ENCODE measurements around the gene ZNF473. TPM values are rescaled to one million over a fixed set of nuclear protein-coding genes. Genes with fewer than 3 reads are reported as not detected.
"Not testable (repeated sequence)": the region's sequence is repeated elsewhere in the genome, so short reads cannot be mapped to it uniquely, and the experiment has no call there.

The ZNF473 gene
- total RNA-seq, 2 experiments from 2014 or later, result 7.9 to 8.4 TPM

DNA sequence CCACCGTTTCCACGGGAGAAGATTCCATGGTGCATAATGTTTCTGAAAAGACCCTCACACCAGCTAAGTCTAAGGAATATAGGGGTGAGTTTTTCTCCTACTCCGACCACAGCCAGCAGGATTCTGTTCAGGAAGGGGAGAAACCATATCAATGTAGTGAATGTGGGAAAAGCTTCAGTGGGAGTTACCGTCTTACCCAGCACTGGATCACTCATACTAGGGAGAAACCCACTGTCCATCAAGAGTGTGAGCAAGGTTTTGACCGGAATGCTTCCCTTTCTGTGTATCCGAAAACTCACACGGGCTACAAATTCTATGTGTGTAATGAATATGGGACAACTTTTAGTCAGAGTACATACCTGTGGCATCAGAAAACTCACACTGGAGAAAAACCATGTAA lies 19.1 kb downstream of the ZNF473 start:
- no peaks in the 10 kb centered on the region for H3K4me1 Mint-ChIP-seq
- ATAC-seq, result no peak
- DNase-seq, result no peak

DNA sequence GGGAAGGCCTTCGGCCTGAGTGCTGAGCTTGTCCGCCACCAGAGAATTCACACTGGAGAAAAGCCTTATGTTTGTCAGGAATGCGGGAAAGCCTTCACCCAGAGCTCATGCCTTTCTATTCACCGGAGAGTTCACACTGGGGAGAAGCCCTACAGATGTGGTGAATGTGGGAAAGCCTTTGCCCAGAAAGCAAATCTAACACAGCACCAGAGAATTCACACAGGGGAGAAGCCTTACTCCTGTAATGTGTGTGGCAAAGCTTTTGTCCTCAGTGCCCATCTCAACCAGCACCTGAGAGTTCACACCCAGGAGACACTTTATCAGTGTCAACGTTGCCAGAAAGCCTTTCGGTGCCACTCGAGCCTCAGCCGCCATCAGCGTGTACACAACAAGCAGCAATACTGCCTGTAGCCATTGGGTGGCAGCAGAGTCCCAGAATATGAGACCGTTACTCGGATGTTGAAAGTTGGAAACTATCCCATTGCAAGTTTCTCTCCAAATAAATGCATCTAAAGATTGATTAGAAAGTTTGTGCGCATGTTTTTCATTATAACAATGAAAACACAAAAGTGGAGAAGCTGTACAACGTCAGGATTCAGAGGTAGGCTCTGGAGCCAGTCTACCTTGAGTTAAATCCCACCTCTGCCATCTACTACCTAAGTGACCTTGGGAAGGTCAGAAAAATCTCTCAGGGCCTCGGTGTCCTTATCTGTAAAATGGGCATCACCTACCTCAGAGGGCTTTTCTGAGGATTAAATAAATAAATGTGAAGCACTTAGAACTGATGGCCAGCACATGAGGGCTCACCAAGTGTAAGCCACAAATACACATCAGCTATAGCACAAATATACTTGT lies 21.1 kb downstream of the ZNF473 start:
- ATAC-seq (no peak), DNase-seq (peak; percentile 44)
- peaks cover 33% of the 10 kb centered on the region for H3K9me3 Mint-ChIP-seq (ENCODE audit: low read depth)
- H3K27ac Mint-ChIP-seq, result no peak overlapping the region
- CTCF ChIA-PET, result interaction anchor here (0.8 to 1.5 kb wide), 4 partner anchors 9 to 19 kb away, joined by 3 to 5 read pairs (median 4); no protein-coding TSS in a partner anchor
- peaks cover 3% of the 10 kb centered on the region for H3K27me3 Mint-ChIP-seq
- peaks cover 64% of the 10 kb centered on the region for H3K36me3 Mint-ChIP-seq
- no peak overlapping the region for H3K4me3 Mint-ChIP-seq
- H3K4me1 Mint-ChIP-seq, result peaks cover 11% of the 10 kb centered on the region

More for the DNA sequence above, 19.1 kb downstream of the ZNF473 start:
- Mint-ChIP-seq H3K9me3 (ENCODE audit: low read depth) (peaks cover 34% of the 10 kb centered on the region), H3K27me3 (no peaks in the 10 kb centered on the region), H3K4me3 (no peak overlapping the region), H3K36me3 (peaks cover 83% of the 10 kb centered on the region), H3K27ac (no peak overlapping the region)
- CTCF ChIA-PET, result no interaction called here

DNA sequence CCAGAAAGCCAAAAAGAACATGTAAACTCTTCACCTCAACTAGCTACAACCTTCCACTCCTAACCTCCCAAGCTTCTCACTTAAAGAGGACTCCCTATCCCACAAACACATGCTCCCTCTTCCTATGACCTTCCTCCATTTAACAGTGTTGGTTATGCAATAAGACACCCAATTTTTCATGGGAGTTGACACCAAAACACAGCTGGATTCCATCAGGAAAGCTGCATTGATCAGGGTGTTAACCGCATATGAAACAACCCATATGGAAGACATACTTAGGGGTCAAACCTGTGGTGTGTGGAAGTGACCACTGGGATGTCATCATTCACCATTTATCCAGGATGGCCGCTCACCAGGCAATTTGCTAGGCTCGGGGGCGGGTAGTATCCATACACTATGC lies 21.9 kb downstream of the ZNF473 start:
- H3K4me1 Mint-ChIP-seq, result peaks cover 11% of the 10 kb centered on the region
- H3K4me3 Mint-ChIP-seq, result no peak overlapping the region
- CTCF ChIA-PET, result interaction anchor here (1.5 kb wide), 1 partner anchor 10 kb away, joined by 5 read pairs; no protein-coding TSS in a partner anchor
- H3K27ac Mint-ChIP-seq, result no peak overlapping the region
- ATAC-seq (no peak), DNase-seq (no peak)
- H3K36me3 Mint-ChIP-seq, result peaks cover 56% of the 10 kb centered on the region
- peaks cover 3% of the 10 kb centered on the region for H3K27me3 Mint-ChIP-seq
- H3K9me3 Mint-ChIP-seq (ENCODE audit: low read depth), result peaks cover 30% of the 10 kb centered on the region

DNA sequence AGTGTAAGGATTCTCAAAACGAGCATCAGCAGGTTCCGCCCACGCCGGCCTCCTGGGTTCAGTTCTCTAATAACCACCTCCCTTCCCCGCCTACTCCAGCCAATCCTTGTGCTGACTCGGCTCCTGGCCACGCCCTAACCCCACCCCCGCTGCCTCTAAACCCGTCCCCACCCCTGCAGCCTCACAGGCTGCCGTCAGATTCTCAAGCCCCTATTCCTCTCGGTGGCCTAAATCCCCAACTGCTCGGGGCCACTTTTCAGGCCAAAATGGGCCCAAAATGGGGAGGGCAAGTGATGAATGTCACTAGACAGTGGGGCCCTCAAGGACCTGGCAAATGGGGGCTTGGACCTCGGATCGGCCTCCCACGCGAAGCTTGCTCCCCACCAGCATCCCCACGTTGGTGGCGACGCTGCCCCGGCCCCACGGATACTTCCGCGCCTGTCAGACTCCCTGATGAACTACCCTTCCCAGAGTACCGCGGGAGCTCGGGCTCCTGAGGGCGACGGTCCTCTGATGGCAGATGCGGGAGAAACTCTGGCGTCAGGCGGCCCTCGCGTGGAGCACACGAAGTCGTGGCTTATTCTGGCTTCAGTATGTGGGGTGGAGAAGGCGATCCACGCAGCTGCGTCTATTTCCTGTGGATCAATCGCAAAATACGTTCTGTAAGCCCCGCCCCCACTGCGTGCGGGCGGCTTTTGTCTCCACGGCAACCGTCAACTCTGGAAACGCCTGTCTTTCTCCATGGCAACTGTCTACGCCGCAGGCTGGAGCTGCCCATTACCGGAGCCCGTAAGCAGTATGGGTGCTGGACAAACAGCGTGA lies 24.8 kb downstream of the ZNF473 start:
- Mint-ChIP-seq H3K9me3 (ENCODE audit: low read depth) (peaks cover 5% of the 10 kb centered on the region), H3K4me1 (peaks cover 15% of the 10 kb centered on the region), H3K36me3 (peaks cover 29% of the 10 kb centered on the region), H3K27ac (peak overlapping the region; percentile 15), H3K4me3 (peak overlapping the region; percentile 69), H3K27me3 (peaks cover 3% of the 10 kb centered on the region)
- ATAC-seq (peak; percentile 78), DNase-seq (peak; percentile 73)
- CTCF ChIA-PET, result interaction anchor here (1.3 to 1.4 kb wide), 2 partner anchors 13 to 85 kb away, joined by 3 to 5 read pairs; no protein-coding TSS in a partner anchor

DNA sequence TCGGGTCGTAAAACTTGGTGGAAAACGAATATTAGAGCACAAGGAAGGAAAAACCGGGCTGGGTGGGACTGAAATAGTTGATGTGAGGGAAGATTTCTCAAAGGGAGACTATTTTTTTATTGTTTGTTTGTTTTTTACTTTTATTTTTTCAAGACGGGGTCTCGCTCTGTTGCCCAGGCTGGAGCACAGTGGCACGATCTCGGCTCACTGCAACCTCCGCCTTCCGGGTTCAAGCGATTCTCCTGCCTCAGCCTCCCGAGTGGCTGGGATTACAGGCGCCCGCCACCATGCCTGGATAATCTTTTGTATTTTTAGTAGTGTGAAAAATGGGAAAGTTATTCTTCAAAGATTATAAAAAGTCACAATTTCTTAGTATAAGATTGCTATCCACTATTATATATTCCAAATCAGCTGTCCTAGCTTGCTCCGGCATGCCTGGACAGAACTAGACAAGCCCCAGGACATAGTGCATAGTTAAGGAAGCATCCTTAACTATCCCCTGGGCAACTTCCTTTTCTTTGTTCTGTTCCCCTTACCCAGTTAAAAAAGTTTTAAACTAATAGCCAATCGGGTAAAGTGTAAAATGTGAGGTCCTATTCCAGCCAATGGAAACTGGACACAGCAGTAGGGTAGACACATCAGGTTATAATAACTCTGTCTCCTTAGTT lies 25.6 kb downstream of the ZNF473 start:
- DNase-seq; ATAC-seq; H3K27me3 Mint-ChIP-seq; H3K9me3 Mint-ChIP-seq (ENCODE audit: low read depth); CTCF ChIA-PET: not testable (repeated sequence)
- Mint-ChIP-seq H3K27ac (peak overlapping the region; percentile 15), H3K4me1 (peaks cover 15% of the 10 kb centered on the region), H3K36me3 (peaks cover 22% of the 10 kb centered on the region), H3K4me3 (peak overlapping the region; percentile 69)

DNA sequence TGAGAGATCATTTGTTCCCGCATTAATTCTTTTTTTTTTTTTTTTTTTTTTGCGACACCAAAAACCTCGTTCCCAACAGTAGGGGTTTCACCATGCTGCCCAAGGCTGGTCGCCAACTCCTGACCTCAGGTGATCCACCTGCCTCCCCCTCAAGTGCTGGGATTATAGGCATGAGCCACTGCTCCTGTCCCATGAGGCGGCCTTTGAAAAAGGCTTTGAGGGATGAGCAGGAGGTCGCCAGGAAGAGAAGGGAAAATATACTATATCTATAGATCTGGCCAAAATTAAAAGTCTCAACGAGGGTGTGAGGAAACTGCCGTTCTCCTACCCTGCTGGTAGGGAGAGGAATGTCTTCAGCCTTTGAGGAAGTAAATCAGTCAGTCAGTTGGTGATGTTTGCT lies 26.2 kb downstream of the ZNF473 start:
- H3K36me3 Mint-ChIP-seq, result peaks cover 16% of the 10 kb centered on the region
- DNase-seq (no peak), ATAC-seq (no peak)
- no peak overlapping the region for H3K4me3 Mint-ChIP-seq
- CTCF ChIA-PET, result no interaction called here
- peaks cover 5% of the 10 kb centered on the region for H3K9me3 Mint-ChIP-seq (ENCODE audit: low read depth)
- peaks cover 3% of the 10 kb centered on the region for H3K27me3 Mint-ChIP-seq
- no peak overlapping the region for H3K27ac Mint-ChIP-seq
- peaks cover 15% of the 10 kb centered on the region for H3K4me1 Mint-ChIP-seq

DNA sequence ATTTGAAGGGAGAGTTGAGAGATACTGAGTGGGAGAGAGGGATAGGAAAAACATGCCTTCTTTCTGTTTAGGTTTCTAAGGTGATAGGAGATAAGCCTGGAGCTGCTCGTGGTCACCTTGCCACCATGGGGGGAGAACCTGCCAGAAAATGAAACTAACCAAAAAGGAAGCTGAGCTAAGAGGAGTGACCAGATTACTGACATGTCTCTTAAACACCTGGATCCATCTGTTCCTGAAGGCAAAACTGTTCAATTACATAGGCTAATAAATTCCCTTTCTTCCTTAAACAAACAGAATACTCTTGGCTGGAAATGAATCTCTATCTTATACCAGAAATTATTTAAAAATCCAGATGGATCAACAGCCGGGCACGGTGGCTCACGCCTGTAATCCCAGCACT lies 27.3 kb downstream of the ZNF473 start:
- ATAC-seq (no peak), DNase-seq (no peak)
- Mint-ChIP-seq H3K4me1 (peaks cover 15% of the 10 kb centered on the region), H3K27me3 (peaks cover 3% of the 10 kb centered on the region), H3K36me3 (peaks cover 6% of the 10 kb centered on the region), H3K27ac (no peak overlapping the region), H3K4me3 (no peak overlapping the region), H3K9me3 (ENCODE audit: low read depth) (peaks cover 6% of the 10 kb centered on the region)
- CTCF ChIA-PET, result no interaction called here

DNA sequence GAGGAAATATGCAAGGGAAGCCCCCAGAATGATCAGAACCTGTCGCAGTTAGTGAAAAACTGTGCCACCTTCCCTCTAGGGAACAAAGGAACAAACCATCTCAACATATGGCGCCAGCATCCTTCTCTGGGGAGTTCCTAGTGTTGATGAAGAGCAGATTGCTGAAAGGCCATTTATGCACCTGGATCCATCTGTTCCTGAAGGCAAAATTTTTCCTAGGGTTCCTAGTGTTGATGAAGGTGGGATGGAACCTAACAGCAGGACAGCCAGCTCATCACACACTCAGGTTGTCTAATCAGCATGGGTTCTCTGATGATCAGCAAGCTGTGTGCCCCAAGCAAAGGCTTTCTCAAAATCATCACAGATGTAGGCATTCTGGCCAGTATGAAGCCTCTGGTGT lies 32.6 kb downstream of the ZNF473 start:
- H3K27me3 Mint-ChIP-seq, result no peaks in the 10 kb centered on the region
- H3K9me3 Mint-ChIP-seq (ENCODE audit: low read depth), result peaks cover 22% of the 10 kb centered on the region
- no peak overlapping the region for H3K27ac Mint-ChIP-seq
- H3K4me1 Mint-ChIP-seq, result no peaks in the 10 kb centered on the region
- ATAC-seq (no peak), DNase-seq (no peak)
- H3K36me3 Mint-ChIP-seq, result peaks cover 7% of the 10 kb centered on the region
- no peak overlapping the region for H3K4me3 Mint-ChIP-seq
- CTCF ChIA-PET, result interaction anchor here (1.7 kb wide), 1 partner anchor 11 kb away, joined by 5 read pairs; no protein-coding TSS in a partner anchor

DNA sequence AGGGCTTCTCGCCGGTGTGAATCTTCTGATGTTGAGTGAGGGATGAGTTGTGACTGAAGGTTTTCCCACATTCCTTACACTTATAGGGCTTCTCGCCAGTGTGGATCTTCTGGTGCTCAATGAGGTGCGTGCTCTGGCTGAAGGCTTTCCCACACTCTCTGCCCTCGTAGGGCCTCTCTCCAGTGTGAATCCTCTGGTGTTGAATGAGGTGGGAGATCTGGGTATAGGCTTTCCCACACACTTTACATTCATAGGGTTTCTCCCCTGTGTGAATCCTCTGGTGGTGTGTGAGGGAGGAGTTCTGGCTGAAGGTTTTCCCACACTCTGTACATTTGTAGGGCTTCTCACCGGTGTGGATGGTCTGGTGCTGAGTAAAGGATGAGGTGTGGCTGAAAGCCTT lies 33.2 kb downstream of the ZNF473 start:
- CTCF ChIA-PET, result no interaction called here
- H3K36me3 Mint-ChIP-seq, result peaks cover 7% of the 10 kb centered on the region
- H3K4me3 Mint-ChIP-seq, result no peak overlapping the region
- H3K27me3 Mint-ChIP-seq, result no peaks in the 10 kb centered on the region
- H3K9me3 Mint-ChIP-seq (ENCODE audit: low read depth), result peaks cover 22% of the 10 kb centered on the region
- no peaks in the 10 kb centered on the region for H3K4me1 Mint-ChIP-seq
- no peak for DNase-seq
- no peak overlapping the region for H3K27ac Mint-ChIP-seq
- ATAC-seq, result no peak

DNA sequence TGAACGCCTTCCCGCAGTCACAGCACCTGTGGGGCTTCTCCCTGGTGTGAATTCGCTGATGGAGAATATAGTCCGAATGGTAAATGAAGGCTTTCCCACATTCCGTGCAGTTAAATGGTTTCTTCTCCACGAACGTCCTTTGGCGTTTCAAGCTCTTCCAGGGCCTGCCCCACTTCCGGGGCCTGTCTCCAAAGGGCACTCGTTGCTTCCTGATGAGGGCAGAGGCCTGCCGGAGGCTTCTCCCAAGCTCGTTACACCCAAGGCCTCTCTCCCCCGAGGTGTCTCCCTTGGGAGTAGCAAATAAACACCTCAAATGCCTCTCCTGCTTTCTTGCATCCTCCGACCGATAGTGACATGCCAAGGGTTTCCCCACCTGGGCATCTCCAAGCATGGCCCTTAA lies 34.3 kb downstream of the ZNF473 start:
- Mint-ChIP-seq H3K27ac (no peak overlapping the region), H3K9me3 (ENCODE audit: low read depth) (peaks cover 22% of the 10 kb centered on the region), H3K27me3 (no peaks in the 10 kb centered on the region), H3K36me3 (peaks cover 7% of the 10 kb centered on the region), H3K4me3 (no peak overlapping the region), H3K4me1 (no peaks in the 10 kb centered on the region)
- DNase-seq (no peak), ATAC-seq (no peak)
- CTCF ChIA-PET, result no interaction called here

DNA sequence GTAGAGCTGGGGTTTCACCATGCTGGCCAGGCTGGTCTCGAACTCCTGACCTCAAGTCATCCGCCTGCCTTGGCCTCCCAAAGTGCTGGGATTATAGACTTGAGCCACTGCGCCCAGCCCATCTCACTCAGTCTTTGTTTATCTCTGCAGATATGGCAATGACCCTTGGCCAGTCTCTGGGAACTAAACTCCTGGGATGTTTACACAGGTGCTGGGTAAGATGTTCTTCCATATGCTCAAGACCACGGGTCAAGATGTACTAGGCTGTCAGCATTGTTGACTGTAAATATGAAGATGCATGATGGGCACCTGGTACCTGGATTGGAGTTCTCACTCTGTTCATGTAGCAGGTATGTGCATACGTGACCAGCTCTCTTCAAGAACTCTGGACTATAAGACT lies 35.8 kb downstream of the ZNF473 start:
- Mint-ChIP-seq H3K4me1 (no peaks in the 10 kb centered on the region), H3K4me3 (no peak overlapping the region), H3K27ac (no peak overlapping the region), H3K27me3 (no peaks in the 10 kb centered on the region), H3K9me3 (ENCODE audit: low read depth) (peaks cover 19% of the 10 kb centered on the region), H3K36me3 (peaks cover 7% of the 10 kb centered on the region)
- CTCF ChIA-PET, result no interaction called here
- no peak for DNase-seq
- ATAC-seq, result no peak

DNA sequence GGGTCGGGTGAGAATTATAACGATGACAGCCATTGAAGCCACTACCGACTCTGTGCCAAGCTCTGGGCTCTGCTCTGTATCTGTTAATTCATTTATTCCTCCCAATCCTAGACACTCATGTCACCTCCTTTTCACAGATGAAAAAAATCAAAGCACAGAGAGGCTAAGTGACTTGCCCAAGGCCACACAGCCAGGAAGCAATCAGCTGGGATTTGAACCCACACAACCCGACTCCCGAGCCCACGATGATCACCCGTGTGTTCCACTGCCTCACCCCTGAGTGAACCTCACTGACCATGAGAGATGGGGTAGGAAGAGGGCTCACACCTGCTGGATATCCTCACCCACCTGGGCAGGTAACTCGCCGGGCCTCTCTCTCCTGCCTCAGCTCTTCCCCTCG lies 40.1 kb downstream of the ZNF473 start:
- DNase-seq (no peak), ATAC-seq (no peak)
- Mint-ChIP-seq H3K27ac (no peak overlapping the region), H3K9me3 (ENCODE audit: low read depth) (no peaks in the 10 kb centered on the region), H3K27me3 (no peaks in the 10 kb centered on the region), H3K4me1 (no peaks in the 10 kb centered on the region), H3K4me3 (no peak overlapping the region), H3K36me3 (no peaks in the 10 kb centered on the region)
- CTCF ChIA-PET, result no interaction called here

DNA sequence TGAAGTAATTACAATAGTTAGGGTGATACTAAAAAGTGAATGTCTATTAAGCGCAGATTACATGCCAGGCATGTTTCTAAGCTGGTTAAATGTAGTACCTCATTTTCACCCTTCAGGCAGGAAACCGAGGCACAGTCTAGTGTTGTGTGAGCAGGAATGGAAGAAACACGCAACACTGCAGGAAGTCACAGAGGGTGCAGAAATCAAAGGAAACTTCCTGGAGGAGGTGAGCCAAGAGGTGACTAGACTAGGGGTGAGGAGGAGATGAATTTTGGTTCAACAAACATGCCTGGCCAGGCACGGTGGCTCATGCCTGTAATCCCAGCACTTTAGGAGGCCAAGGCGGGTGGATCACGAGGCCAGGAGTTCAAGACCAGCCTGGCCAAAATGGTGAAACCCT lies 41.8 kb downstream of the ZNF473 start:
- no peak overlapping the region for H3K4me3 Mint-ChIP-seq
- H3K9me3 Mint-ChIP-seq (ENCODE audit: low read depth), result no peaks in the 10 kb centered on the region
- ATAC-seq (no peak), DNase-seq (no peak)
- no peak overlapping the region for H3K27ac Mint-ChIP-seq
- no peaks in the 10 kb centered on the region for H3K36me3 Mint-ChIP-seq
- H3K4me1 Mint-ChIP-seq, result no peaks in the 10 kb centered on the region
- H3K27me3 Mint-ChIP-seq, result no peaks in the 10 kb centered on the region
- CTCF ChIA-PET, result no interaction called here

Measured in activated CD8-positive, alpha-beta memory T cell treated with anti-CD3 and anti-CD28 coated beads, Interleukin-2, amount 10 ng/mL, durations not matched to agents 7 days and 5 days (primary cell).